Right lobe of liver (tissue), 4 donors: ENCODE measurements around the gene ESPN.

Source experiments
- CTCF ChIP-seq, 4 donors: fragments of 200-600 bp in 3 of 4; fragments of 450-650 bp in 1 of 4; IDR thresholded peaks; one replicate each; pipeline versions ENCODE4 v1.5.1 to v1.8.0; 2016 to 2022; ENCODE audit warnings: antibody characterized with exemption in 4 of 4, mild to moderate bottlenecking in 2 of 4
- POLR2A ChIP-seq: fragments of 450-650 bp; IDR thresholded peaks from one replicate; pipeline ENCODE4 v1.6.1; 2017; ENCODE audit warnings: antibody characterized with exemption, mild to moderate bottlenecking
- donor health status: DM: no; HTN: no; CAD: no.
- donor health status: DM: no; HTN: no; CAD: no.
- donor health status: DM: no; HTN: yes; CAD: no.

GRCh38 chr1:6508816-6509189 is 84.2 kb downstream of the ESPN start:
- TF ChIP-seq CTCF (IDR thresholded peaks at IDR 0.05), result no peak
- no peak for TF ChIP-seq POLR2A
